GM12878 (cell line): ENCODE data around the gene SLC1A6. TPM values are rescaled to one million over a fixed set of nuclear protein-coding genes. Genes with fewer than 3 reads are reported as not detected.

Source experiments
- ATAC-seq: fragments of 200-7000 bp; cut with Tn5 transposase; 3 replicates; pipeline ENCODE4 v1.9.1; 2020; ENCODE audit warnings: mild to moderate bottlenecking, moderate library complexity
- BruUV-seq: library from RNA; stranded (reverse); fragments of 400-500 nt; replicated peaks from 2 replicates; lab custom pipeline; 2021; lab: Mats Ljungman, UMichigan
- CTCF ChIA-PET: fragments of 300-600 bp; sonication (Branson Sonifier 250); formaldehyde crosslinking; extraction: SDS; loops from one replicate; lab custom pipeline; 2021; ENCODE audit warnings: inconsistent platforms; lab: Yijun Ruan, JAX
- POLR2A ChIA-PET: fragments of 350-600 bp; formaldehyde crosslinking; extraction: SDS; loops from one replicate; lab custom pipeline; 2021; ENCODE audit warnings: inconsistent platforms; lab: Charles Lee
- RAD21 ChIA-PET: fragments of 300-600 bp; sonication (Branson Sonifier 250); formaldehyde crosslinking; loops from one replicate; lab custom pipeline; 2023; ENCODE audit warnings: antibody characterized with exemption; ENCODE audit not compliant: unreplicated experiment; lab: Charles Lee
- SMC1A ChIA-PET: fragments of 300-600 bp; sonication (Branson Sonifier 250); formaldehyde crosslinking; loops from one replicate; lab custom pipeline; 2023; ENCODE audit not compliant: unreplicated experiment, uncharacterized antibody; lab: Charles Lee
- DNase-seq: peaks from one replicate; pipeline ENCODE4 v3.0.0-alpha.2; 2011; ENCODE audit warnings: low read depth, low spot score
- FAIRE-seq: peaks from 3 replicates; lab custom pipeline; 2011; peaks lifted over from hg19 to GRCh38; lab: Jason Lieb, UNC
- H2AFZ ChIP-seq: 2 replicates; pipeline ENCODE4 v1.6.0; 2011; ENCODE audit warnings: low read depth, low read length, control low read depth; ENCODE audit not compliant: control insufficient read depth
- H3K27ac ChIP-seq: 2 replicates; pipeline ENCODE4 v1.5.1; 2011; ENCODE audit warnings: control low read depth; ENCODE audit not compliant: control insufficient read depth, insufficient read depth
- H3K27me3 ChIP-seq, 2 experiments: replicated peaks in 1 of 2; 2 replicates each; pipeline versions ENCODE4 v1.6.0 to v1.6.1; 2011; ENCODE audit warnings: low read length in 1 of 2; ENCODE audit not compliant: control insufficient read depth in 2 of 2, insufficient read depth in 2 of 2
- H3K36me3 ChIP-seq, 2 experiments: 2 replicates each; pipeline ENCODE4 v1.5.1; 2011; ENCODE audit warnings: low read length in 1 of 2; ENCODE audit not compliant: control insufficient read depth in 2 of 2, insufficient read depth in 2 of 2
- H3K4me1 ChIP-seq: 2 replicates; pipeline ENCODE4 v1.6.1; 2011; ENCODE audit warnings: mild to moderate bottlenecking, low read length, moderate library complexity, mixed read lengths; ENCODE audit not compliant: control insufficient read depth, insufficient read depth
- H3K4me2 ChIP-seq: 2 replicates; pipeline ENCODE4 v1.6.0; 2011; ENCODE audit warnings: control low read depth; ENCODE audit not compliant: control insufficient read depth, insufficient read depth
- H3K4me3 ChIP-seq: fragments of 200-600 bp; sonication (generic); 2 replicates; pipeline ENCODE4 v1.5.1; 2016
- H3K79me2 ChIP-seq: 2 replicates; pipeline ENCODE4 v1.6.0; 2011; ENCODE audit warnings: low read length; ENCODE audit not compliant: control insufficient read depth, insufficient read depth
- H3K9ac ChIP-seq: 2 replicates; pipeline ENCODE4 v1.8.0; 2011; ENCODE audit warnings: low read length, control low read depth, mixed read lengths; ENCODE audit not compliant: control insufficient read depth, insufficient read depth
- H3K9me3 ChIP-seq: replicated peaks from 3 replicates; pipeline ENCODE4 v1.5.1; 2011; ENCODE audit warnings: mild to moderate bottlenecking, low read length; ENCODE audit not compliant: control insufficient read depth, insufficient read depth
- H4K20me1 ChIP-seq: 2 replicates; pipeline ENCODE4 v1.6.0; 2011; ENCODE audit not compliant: control insufficient read depth, insufficient read depth
- EGR1 ChIP-seq, 2 experiments: IDR thresholded peaks; 1 replicate in 1 of 2; 2 replicates in 1 of 2; pipeline ENCODE4 v1.6.1; 2011 to 2012; ENCODE audit warnings: low read depth in 2 of 2, low read length in 2 of 2, borderline replicate concordance in 1 of 2, mild to moderate bottlenecking in 1 of 2, moderate library complexity in 1 of 2
- NFYA ChIP-seq: IDR thresholded peaks from 2 replicates; pipeline ENCODE4 v1.6.1; 2011; ENCODE audit warnings: low read depth, mild to moderate bottlenecking, low read length, improper control_type of control experiment, borderline replicate concordance
- RCOR1 ChIP-seq: conservative IDR thresholded peaks from 2 replicates; pipeline ENCODE4 v1.6.1; 2012; ENCODE audit warnings: low read depth, low read length, improper control_type of control experiment
- TCF7 ChIP-seq: IDR thresholded peaks from 2 replicates; pipeline ENCODE4 v1.6.1; 2014; ENCODE audit warnings: antibody characterized with exemption, borderline replicate concordance
- ZSCAN29 ChIP-seq: fragments of 450-650 bp; IDR thresholded peaks from 2 replicates; pipeline ENCODE4 v1.6.1; 2017; ENCODE audit warnings: mild to moderate bottlenecking, moderate library complexity
- WGBS: methylation state at CpG from one replicate; pipeline ENCODE4 v1.1.6; 2016; ENCODE audit warnings: low lambda C conversion rate; ENCODE audit not compliant: insufficient replicate concordance, insufficient coverage; ENCODE audit errors: missing lambda C conversion rate; 5-methylcytosine and 5-hydroxymethylcytosine counted together
- in situ Hi-C: fragments of 300-500 bp; cut with MboI; formaldehyde crosslinking; loops from 9 replicates; pipeline ENCODE4 v1.14.3; 2018; ENCODE audit warnings: mixed read lengths
- intact Hi-C: fragments of 100-400 bp; cut with micrococcal nuclease; formaldehyde crosslinking; loops from one replicate; pipeline ENCODE4 v1.14.2; 2022; ENCODE audit not compliant: unreplicated experiment
- polyA plus RNA-seq, 11 experiments: library from polyadenylated mRNA; depleted of rRNA in 4 of 11; unstranded in 6 of 11; stranded (reverse) in 5 of 11; fragments of >200 nt; fragmentation: Nextera tagmentation in 4 of 11; fragmentation: Illumina TruSeq in 1 of 11; extraction: Ambion mirVana in 4 of 11; extraction: Trizol in 1 of 11; gene quantifications; 1 replicate in 1 of 11; 2 replicates in 10 of 11; pipeline versions ENCODE4 v1.2.1 to v1.2.3, GENCODE V29; 2011 to 2016; ENCODE audit warnings: inconsistent platforms in 2 of 11, missing spikeins in 2 of 11, low read depth in 1 of 11
- total RNA-seq, 4 experiments: library from RNA; depleted of rRNA in 3 of 4; stranded (reverse); fragments of >200 nt in 3 of 4; fragmentation: Illumina TruSeq in 1 of 4; extraction: Trizol in 1 of 4; gene quantifications; 2 replicates each; pipeline versions ENCODE4 v1.2.1 to v1.2.3, GENCODE V29; 2013 to 2021

The SLC1A6 gene
- total and polyA plus RNA-seq, 10 of the 15 experiments (the other 5 are each of a cell fraction or from before 2014, with no cell fraction given): 0.06 TPM; not detected in 9

DNA sequence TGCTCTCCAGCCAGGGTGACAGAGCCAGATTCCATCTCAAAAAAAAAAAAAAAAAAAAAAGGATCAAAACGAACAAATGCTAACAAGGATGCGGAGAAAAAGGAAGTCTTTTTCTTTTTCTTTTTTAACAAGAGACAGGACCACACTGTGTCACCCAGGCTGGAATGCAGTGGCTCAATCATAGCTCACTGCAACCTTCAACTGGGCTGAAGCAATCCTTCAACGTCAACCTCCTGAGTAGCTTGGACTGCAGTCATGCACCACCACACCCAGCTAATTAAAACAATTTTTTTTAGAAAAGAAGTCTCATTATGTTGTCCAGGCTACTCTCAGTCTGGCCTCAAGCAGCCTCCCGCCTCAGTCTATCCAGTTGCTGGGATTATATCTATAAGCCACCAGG, 73.0 kb downstream of the SLC1A6 start:
- intact Hi-C loops (no loop called here), in situ Hi-C loops (no loop called here)
- Histone ChIP-seq H3K27me3 (no peaks in the 10 kb centered on the region), H3K79me2 (no peaks in the 10 kb centered on the region), H3K4me2 (no peak overlapping the region), H3K4me1 (no peaks in the 10 kb centered on the region), H3K4me3 (no peak overlapping the region), H3K27ac (no peak overlapping the region), H3K9ac (no peak overlapping the region), H2AFZ (no peak overlapping the region), H3K9me3 (no peaks in the 10 kb centered on the region), H3K36me3 (no peaks in the 10 kb centered on the region), H4K20me1 (no peaks in the 10 kb centered on the region)
- ChIA-PET SMC1A (no interaction called here), POLR2A (no interaction called here), CTCF (interaction anchor here (1.1 kb wide), 1 partner anchor 220 kb away, joined by 4 read pairs; no protein-coding TSS in a partner anchor), RAD21 (no interaction called here)
- 42% methylated on average over 4 of the region's 4 CpGs for WGBS
- FAIRE-seq: no peak
- no TSS peak for BruUV-seq
- TF ChIP-seq ZSCAN29 (no peak), EGR1 (IDR thresholded peaks at IDR 0.05; ENCODE audit: borderline replicate concordance in 1 of 2, low read depth in 2 of 2, low read length in 2 of 2) (no peak)
- ATAC-seq: no peak
- DNase-seq: no peak

- DNase-seq (no peak), ATAC-seq (no peak), FAIRE-seq (no peak)
- Histone ChIP-seq H3K9ac (no peak overlapping the region), H3K27ac (no peak overlapping the region), H2AFZ (no peak overlapping the region), H3K4me2 (no peak overlapping the region), H3K36me3 (no peaks in the 10 kb centered on the region), H3K9me3 (no peaks in the 10 kb centered on the region), H3K4me1 (no peaks in the 10 kb centered on the region), H3K79me2 (no peaks in the 10 kb centered on the region), H3K27me3 (no peaks in the 10 kb centered on the region), H4K20me1 (no peaks in the 10 kb centered on the region), H3K4me3 (no peak overlapping the region)
- POLR2A ChIA-PET: no interaction called here
- TF ChIP-seq NFYA (no peak), TCF7 (no peak), RCOR1 (no peak)
- 0% methylated on average over 2 of the region's 2 CpGs for whole genome bisulfite sequencing
- RAD21 ChIA-PET: no interaction called here
- intact Hi-C loops: no loop called here
- BruUV-seq: no TSS peak
- in situ Hi-C loops: no loop called here
- CTCF ChIA-PET: no interaction called here
- SMC1A ChIA-PET: no interaction called here
These were observed 77.9 kb downstream of the SLC1A6 start for GRCh38 chr19:14901675-14902260.

Other genes starting within 250 kb of the SLC1A6 start
Only the 7 nearest of the 10 such genes appear.
- gene OR7A5, start 144.7 kb downstream of the SLC1A6 start, total RNA-seq (2014; rRNA removed): not detected in 2 replicates
- gene OR7A5, start 144.7 kb downstream of the SLC1A6 start, total RNA-seq (2014; rRNA removed; fragmentation: Illumina TruSeq; extraction: Trizol): not detected in 2 replicates
- gene OR7A5, start 144.7 kb downstream of the SLC1A6 start, total RNA-seq (2021): not detected in 2 replicates
- gene OR7A5, start 144.7 kb downstream of the SLC1A6 start, polyA plus RNA-seq (2011; rRNA removed): not detected in 2 replicates
- not detected in 2 replicates for gene OR7A5, start 144.7 kb downstream of the SLC1A6 start, polyA plus RNA-seq (2014; fragmentation: Illumina TruSeq; extraction: Trizol)
- not detected for gene OR7A5, start 144.7 kb downstream of the SLC1A6 start, polyA plus RNA-seq (2014; fragmentation: Nextera tagmentation; extraction: Ambion mirVana)
- gene OR7A5, start 144.7 kb downstream of the SLC1A6 start, polyA plus RNA-seq (2014; rRNA removed): not detected in 2 replicates
- not detected for gene OR7A5, start 144.7 kb downstream of the SLC1A6 start, polyA plus RNA-seq (2016; fragmentation: Nextera tagmentation; extraction: Ambion mirVana)
- gene OR7A10, start 130.9 kb downstream of the SLC1A6 start, total RNA-seq (2014; rRNA removed): not detected in 2 replicates
- not detected in 2 replicates for gene OR7A10, start 130.9 kb downstream of the SLC1A6 start, total RNA-seq (2014; rRNA removed; fragmentation: Illumina TruSeq; extraction: Trizol)
- gene OR7A10, start 130.9 kb downstream of the SLC1A6 start, total RNA-seq (2021): not detected in 2 replicates
- not detected in 2 replicates for gene OR7A10, start 130.9 kb downstream of the SLC1A6 start, polyA plus RNA-seq (2011; rRNA removed)
- gene OR7A10, start 130.9 kb downstream of the SLC1A6 start, polyA plus RNA-seq (2014; fragmentation: Illumina TruSeq; extraction: Trizol): not detected in 2 replicates
- not detected for gene OR7A10, start 130.9 kb downstream of the SLC1A6 start, polyA plus RNA-seq (2014; fragmentation: Nextera tagmentation; extraction: Ambion mirVana)
- gene OR7A10, start 130.9 kb downstream of the SLC1A6 start, polyA plus RNA-seq (2014; rRNA removed): not detected in 2 replicates
- not detected for gene OR7A10, start 130.9 kb downstream of the SLC1A6 start, polyA plus RNA-seq (2016; fragmentation: Nextera tagmentation; extraction: Ambion mirVana)
- not detected in 2 replicates for gene OR7A17, start 93.7 kb downstream of the SLC1A6 start, total RNA-seq (2014; rRNA removed)
- gene OR7A17, start 93.7 kb downstream of the SLC1A6 start, total RNA-seq (2014; rRNA removed; fragmentation: Illumina TruSeq; extraction: Trizol): not detected in 2 replicates
- gene OR7A17, start 93.7 kb downstream of the SLC1A6 start, total RNA-seq (2021): not detected in 2 replicates
- gene OR7A17, start 93.7 kb downstream of the SLC1A6 start, polyA plus RNA-seq (2011; rRNA removed): not detected in 2 replicates
- not detected in 2 replicates for gene OR7A17, start 93.7 kb downstream of the SLC1A6 start, polyA plus RNA-seq (2014; fragmentation: Illumina TruSeq; extraction: Trizol)
- gene OR7A17, start 93.7 kb downstream of the SLC1A6 start, polyA plus RNA-seq (2014; fragmentation: Nextera tagmentation; extraction: Ambion mirVana): not detected
- not detected in 2 replicates for gene OR7A17, start 93.7 kb downstream of the SLC1A6 start, polyA plus RNA-seq (2014; rRNA removed)
- gene OR7A17, start 93.7 kb downstream of the SLC1A6 start, polyA plus RNA-seq (2016; fragmentation: Nextera tagmentation; extraction: Ambion mirVana): not detected
- not detected in 2 replicates for gene OR7C2, start 38.4 kb downstream of the SLC1A6 start, total RNA-seq (2014; rRNA removed)
- not detected in 2 replicates for gene OR7C2, start 38.4 kb downstream of the SLC1A6 start, total RNA-seq (2014; rRNA removed; fragmentation: Illumina TruSeq; extraction: Trizol)
- gene OR7C2, start 38.4 kb downstream of the SLC1A6 start, total RNA-seq (2021): not detected in 2 replicates
- gene OR7C2, start 38.4 kb downstream of the SLC1A6 start, polyA plus RNA-seq (2011; rRNA removed): not detected in 2 replicates
- gene OR7C2, start 38.4 kb downstream of the SLC1A6 start, polyA plus RNA-seq (2014; fragmentation: Illumina TruSeq; extraction: Trizol): not detected in 2 replicates
- not detected for gene OR7C2, start 38.4 kb downstream of the SLC1A6 start, polyA plus RNA-seq (2014; fragmentation: Nextera tagmentation; extraction: Ambion mirVana)
- not detected in 2 replicates for gene OR7C2, start 38.4 kb downstream of the SLC1A6 start, polyA plus RNA-seq (2014; rRNA removed)
- not detected for gene OR7C2, start 38.4 kb downstream of the SLC1A6 start, polyA plus RNA-seq (2016; fragmentation: Nextera tagmentation; extraction: Ambion mirVana)
- gene CASP14, start 69.6 kb upstream of the SLC1A6 start, total RNA-seq (2014; rRNA removed): 0.05 and 0.06 TPM in 2 replicates
- gene CASP14, start 69.6 kb upstream of the SLC1A6 start, total RNA-seq (2014; rRNA removed; fragmentation: Illumina TruSeq; extraction: Trizol): 0.09 TPM in 2 replicates
- 0.08 and 0.11 TPM in 2 replicates for gene CASP14, start 69.6 kb upstream of the SLC1A6 start, total RNA-seq (2021)
- gene CASP14, start 69.6 kb upstream of the SLC1A6 start, polyA plus RNA-seq (2011; rRNA removed): not detected in 2 replicates
- gene CASP14, start 69.6 kb upstream of the SLC1A6 start, polyA plus RNA-seq (2014; fragmentation: Illumina TruSeq; extraction: Trizol): 0.32 and 0.55 TPM in 2 replicates
- under 1 TPM in 1 of 2 experiments, not detected in 1; 0.16 TPM for gene CASP14, start 69.6 kb upstream of the SLC1A6 start, polyA plus RNA-seq (2014; fragmentation: Nextera tagmentation; extraction: Ambion mirVana)
- gene CASP14, start 69.6 kb upstream of the SLC1A6 start, polyA plus RNA-seq (2014; rRNA removed): 0.09 and 0.18 TPM in 2 replicates
- under 1 TPM; 0.16 to 0.40 TPM for gene CASP14, start 69.6 kb upstream of the SLC1A6 start, polyA plus RNA-seq (2016; fragmentation: Nextera tagmentation; extraction: Ambion mirVana)
- not detected in 2 replicates for gene OR1I1, start 102.3 kb upstream of the SLC1A6 start, total RNA-seq (2014; rRNA removed)
- not detected in 2 replicates for gene OR1I1, start 102.3 kb upstream of the SLC1A6 start, total RNA-seq (2014; rRNA removed; fragmentation: Illumina TruSeq; extraction: Trizol)
- not detected in 2 replicates for gene OR1I1, start 102.3 kb upstream of the SLC1A6 start, total RNA-seq (2021)
- not detected in 2 replicates for gene OR1I1, start 102.3 kb upstream of the SLC1A6 start, polyA plus RNA-seq (2011; rRNA removed)
- gene OR1I1, start 102.3 kb upstream of the SLC1A6 start, polyA plus RNA-seq (2014; fragmentation: Illumina TruSeq; extraction: Trizol): not detected in 2 replicates
- not detected for gene OR1I1, start 102.3 kb upstream of the SLC1A6 start, polyA plus RNA-seq (2014; fragmentation: Nextera tagmentation; extraction: Ambion mirVana)
- gene OR1I1, start 102.3 kb upstream of the SLC1A6 start, polyA plus RNA-seq (2014; rRNA removed): not detected in 2 replicates
- gene OR1I1, start 102.3 kb upstream of the SLC1A6 start, polyA plus RNA-seq (2016; fragmentation: Nextera tagmentation; extraction: Ambion mirVana): not detected
- not detected in 2 replicates for gene SYDE1, start 127.5 kb upstream of the SLC1A6 start, total RNA-seq (2014; rRNA removed)
- not detected in 2 replicates for gene SYDE1, start 127.5 kb upstream of the SLC1A6 start, total RNA-seq (2014; rRNA removed; fragmentation: Illumina TruSeq; extraction: Trizol)
- not detected in 2 replicates for gene SYDE1, start 127.5 kb upstream of the SLC1A6 start, total RNA-seq (2021)
- not detected in 2 replicates for gene SYDE1, start 127.5 kb upstream of the SLC1A6 start, polyA plus RNA-seq (2011; rRNA removed)
- gene SYDE1, start 127.5 kb upstream of the SLC1A6 start, polyA plus RNA-seq (2014; fragmentation: Illumina TruSeq; extraction: Trizol): not detected in 2 replicates
- gene SYDE1, start 127.5 kb upstream of the SLC1A6 start, polyA plus RNA-seq (2014; fragmentation: Nextera tagmentation; extraction: Ambion mirVana): not detected
- gene SYDE1, start 127.5 kb upstream of the SLC1A6 start, polyA plus RNA-seq (2014; rRNA removed): not detected in 2 replicates
- not detected for gene SYDE1, start 127.5 kb upstream of the SLC1A6 start, polyA plus RNA-seq (2016; fragmentation: Nextera tagmentation; extraction: Ambion mirVana)